SU-DHL-6 (cell line): ENCODE measurements around the gene LYSMD2.

ENCODE experiments used
- CTCF ChIP-seq: fragments of 200-600 bp; sonication (generic); IDR thresholded peaks from one replicate; pipeline ENCODE4 v1.5.1; 2017; ENCODE audit warnings: antibody characterized with exemption, mild to moderate bottlenecking, low read length, moderate library complexity; ENCODE audit not compliant: insufficient read depth, poor library complexity, severe bottlenecking
- EZH2phosphoT487 ChIP-seq: fragments of 200-600 bp; sonication (generic), shearing (Covaris generic); conservative IDR thresholded peaks from 2 replicates; pipeline ENCODE4 v1.6.1; 2018; ENCODE audit warnings: mild to moderate bottlenecking, antibody characterized with exemption, low read length, moderate library complexity, mixed read lengths

DNA sequence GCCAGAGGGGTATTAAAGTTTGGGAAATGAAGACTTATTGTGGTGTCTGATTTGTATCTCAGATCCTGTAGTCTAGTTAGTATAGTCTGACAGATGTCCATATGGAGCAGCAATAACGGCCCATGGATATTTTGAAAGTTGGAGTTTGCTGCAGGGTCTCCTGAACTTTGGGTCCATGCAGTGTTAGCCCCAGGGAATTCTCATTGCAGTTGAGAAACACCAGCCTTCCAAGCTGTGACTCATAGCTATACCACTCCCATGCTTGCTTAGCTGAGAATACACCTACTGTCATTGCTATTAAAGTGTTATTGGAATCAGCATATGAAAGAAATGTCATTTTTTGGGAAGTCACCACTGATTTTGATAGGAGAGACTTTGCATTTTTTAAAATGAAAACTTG, 43.2 kb upstream of the LYSMD2 start:
- TF ChIP-seq CTCF (no peak), EZH2phosphoT487 (no peak)
